HepG2 (cell line): Measurements from ENCODE around the gene RAD9A. TPM values are rescaled to one million over a fixed set of nuclear protein-coding genes. Genes with fewer than 3 reads are reported as not detected.
A peak's percentile ranks its signal among the peaks of the same experiment; 100 is the strongest.

Experiments
- AHDC1 ChIP-seq: sonication (generic); formaldehyde crosslinking; IDR thresholded peaks from 2 replicates; pipeline ENCODE4 v1.5.1; 2020; ENCODE audit warnings: mild to moderate bottlenecking, missing genetic modification reagents, borderline replicate concordance
- BRF2 ChIP-seq: sonication (generic); formaldehyde crosslinking; IDR thresholded peaks from 2 replicates; pipeline ENCODE4 v1.8.1; 2022; ENCODE audit warnings: mild to moderate bottlenecking, missing genetic modification reagents
- FOSL2 ChIP-seq: sonication (generic); formaldehyde crosslinking; IDR thresholded peaks from 2 replicates; pipeline ENCODE4 v1.4.0; 2020; ENCODE audit warnings: missing genetic modification reagents
- GTF2F1 ChIP-seq: fragments of 150-350 bp; IDR thresholded peaks from 2 replicates; pipeline ENCODE4 v1.6.1; 2014; ENCODE audit warnings: low read length
- HNRNPL ChIP-seq: fragments of 200-400 bp; formaldehyde crosslinking; IDR thresholded peaks from 2 replicates; pipeline ENCODE4 v1.6.1; 2017; ENCODE audit warnings: mild to moderate bottlenecking, low read depth, low read length
- JUN ChIP-seq: sonication (generic); formaldehyde crosslinking; IDR thresholded peaks from 2 replicates; pipeline ENCODE4 v1.4.0; 2020; ENCODE audit warnings: mild to moderate bottlenecking, missing genetic modification reagents
- MBD4 ChIP-seq: IDR thresholded peaks from 2 replicates; pipeline ENCODE4 v1.6.1; 2012; ENCODE audit warnings: low read length, inconsistent platforms, borderline replicate concordance
- MIXL1 ChIP-seq: IDR thresholded peaks from 2 replicates; pipeline ENCODE4 v1.6.1; 2016
- NFIC ChIP-seq: IDR thresholded peaks from 2 replicates; pipeline ENCODE4 v1.6.1; 2012; ENCODE audit warnings: mild to moderate bottlenecking, low read length, inconsistent platforms
- ONECUT2 ChIP-seq: sonication (generic); formaldehyde crosslinking; IDR thresholded peaks from 2 replicates; pipeline ENCODE4 v1.4.0; 2020; ENCODE audit warnings: missing genetic modification reagents
- PAF1 ChIP-seq: IDR thresholded peaks from 2 replicates; pipeline ENCODE4 v1.6.1; 2016; ENCODE audit warnings: missing genetic modification reagents, missing compliant biosample characterization
- PLRG1 ChIP-seq: fragments of 450-650 bp; conservative IDR thresholded peaks from 2 replicates; pipeline ENCODE4 v1.6.1; 2016
- POLR2G ChIP-seq: fragments of 200-400 bp; formaldehyde crosslinking; IDR thresholded peaks from 2 replicates; pipeline ENCODE4 v1.6.1; 2018; ENCODE audit warnings: mild to moderate bottlenecking, low read depth, low read length, moderate library complexity
- PRPF4 ChIP-seq: fragments of 200-400 bp; formaldehyde crosslinking; IDR thresholded peaks from 2 replicates; pipeline ENCODE4 v1.6.1; 2016; ENCODE audit warnings: low read length, low read depth; ENCODE audit not compliant: poor library complexity, severe bottlenecking
- RBAK ChIP-seq: sonication (generic); formaldehyde crosslinking; IDR thresholded peaks from 2 replicates; pipeline ENCODE4 v1.5.1; 2020; ENCODE audit warnings: mild to moderate bottlenecking, missing genetic modification reagents
- SNRNP70 ChIP-seq: fragments of 200-400 bp; formaldehyde crosslinking; IDR thresholded peaks from 2 replicates; pipeline ENCODE4 v1.6.1; 2017; ENCODE audit warnings: mild to moderate bottlenecking, low read depth, low read length, moderate library complexity
- SOX5 ChIP-seq: IDR thresholded peaks from 2 replicates; pipeline ENCODE4 v1.6.1; 2016; ENCODE audit warnings: borderline replicate concordance
- ZNF207 ChIP-seq: fragments of 450-650 bp; IDR thresholded peaks from 2 replicates; pipeline ENCODE4 v1.6.1; 2016; ENCODE audit warnings: antibody characterized with exemption, borderline replicate concordance
- ZNF337 ChIP-seq: sonication (generic); formaldehyde crosslinking; IDR thresholded peaks from 2 replicates; pipeline ENCODE4 v1.5.1; 2020; ENCODE audit warnings: missing genetic modification reagents, low read depth, mild to moderate bottlenecking, borderline replicate concordance
- ZNF556 ChIP-seq: sonication (generic); formaldehyde crosslinking; IDR thresholded peaks from 2 replicates; pipeline ENCODE4 v1.4.0; 2020; ENCODE audit warnings: mild to moderate bottlenecking, missing genetic modification reagents, borderline replicate concordance
- ZNF562 ChIP-seq: sonication (generic); formaldehyde crosslinking; IDR thresholded peaks from 2 replicates; pipeline ENCODE4 v1.8.0; 2022; ENCODE audit warnings: missing genetic modification reagents, borderline replicate concordance
- ZNF761 ChIP-seq: sonication (generic); formaldehyde crosslinking; conservative IDR thresholded peaks from 2 replicates; pipeline ENCODE4 v1.4.0; 2020; ENCODE audit warnings: mild to moderate bottlenecking, missing genetic modification reagents
- ZSCAN29 ChIP-seq: sonication (generic); formaldehyde crosslinking; conservative IDR thresholded peaks from 2 replicates; pipeline ENCODE4 v1.4.0; 2020; ENCODE audit warnings: mild to moderate bottlenecking, missing genetic modification reagents
- polyA plus RNA-seq, 8 experiments: library from polyadenylated mRNA; depleted of rRNA in 3 of 8; stranded (reverse) in 7 of 8; unstranded in 1 of 8; fragments of >200 nt; fragmentation: Illumina TruSeq in 4 of 8; extraction: Trizol in 4 of 8; gene quantifications; 2 replicates each; pipeline versions ENCODE4 v1.2.1 to v1.2.3, GENCODE V29; 2011 to 2016; ENCODE audit warnings: low read depth in 4 of 8, missing spikeins in 1 of 8, mixed read lengths in 1 of 8; ENCODE audit not compliant: insufficient read depth in 1 of 8
- total RNA-seq, 5 experiments: library from RNA; depleted of rRNA; stranded (reverse); fragments of >200 nt; fragmentation: Illumina TruSeq; extraction: Trizol; gene quantifications; 2 replicates each; pipeline ENCODE4 v1.2.3, GENCODE V29; 2016; ENCODE audit warnings: low read depth in 1 of 5
- TF ChIP-seq, protein P1 (sequence below): sonication (generic); formaldehyde crosslinking; IDR thresholded peaks from 2 replicates; pipeline ENCODE4 v1.4.0; 2020; ENCODE audit warnings: mild to moderate bottlenecking, missing genetic modification reagents

The RAD9A gene
- total and polyA plus RNA-seq, 2 of the 13 experiments (the other 11 are each of a cell fraction or from before 2014, with no cell fraction given) = 10.1 to 15.7 TPM

DNA sequence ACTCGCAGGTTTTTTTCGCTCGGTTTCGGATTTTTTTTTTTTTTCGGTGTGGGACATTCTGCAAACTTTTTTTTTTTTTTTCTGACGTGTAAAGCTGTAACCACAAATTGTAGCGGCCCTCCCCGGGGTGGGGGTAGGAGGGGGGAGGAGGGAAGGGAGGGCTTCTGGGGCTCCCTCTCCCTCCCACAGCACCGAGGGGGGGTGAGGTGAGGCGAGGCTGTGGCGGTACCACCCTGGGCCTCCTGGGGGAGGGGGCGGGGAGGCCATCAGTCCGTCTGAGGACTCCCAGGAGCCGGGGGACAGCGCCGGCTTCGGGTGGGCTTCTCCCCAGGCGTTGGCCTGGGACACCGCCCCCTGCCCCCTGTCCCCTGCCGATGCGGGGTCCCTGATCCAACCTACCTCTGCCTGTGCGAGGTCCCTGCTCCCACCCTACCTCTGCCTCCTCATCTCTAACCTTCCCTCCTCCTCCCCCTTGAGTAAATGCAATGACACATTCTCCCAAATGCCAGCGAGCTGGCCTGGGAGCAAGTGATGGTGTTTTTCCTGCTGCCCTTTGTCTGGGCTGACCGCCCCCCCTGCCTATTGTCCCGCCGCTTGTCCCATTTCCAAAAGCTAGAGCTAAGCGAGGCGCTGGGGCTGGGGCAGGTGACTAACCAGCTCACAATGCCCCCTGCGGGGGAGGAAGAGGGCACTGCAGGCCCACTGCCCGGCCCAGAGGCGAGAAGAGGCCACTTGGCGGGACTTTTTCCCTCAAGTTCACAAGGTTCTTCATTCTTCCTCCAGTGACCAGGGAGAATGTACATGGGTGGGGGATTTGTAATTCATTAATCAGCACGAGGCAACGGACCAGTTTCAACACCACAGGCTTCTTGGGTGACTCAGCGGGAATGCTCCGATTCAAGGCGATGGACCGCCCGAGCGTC, 17.9 kb upstream of the RAD9A start (continued):
- TF ChIP-seq PRPF4 = no peak
- peak; percentile 80; the same call in 1 of the 2 replicates for TF ChIP-seq HNRNPL
- TF ChIP-seq AHDC1 (CRISPR knock-in tag) = no peak
- TF ChIP-seq ZNF337 (CRISPR knock-in tag) = no peak
- no peak for TF ChIP-seq GTF2F1
- no peak for TF ChIP-seq ONECUT2 (CRISPR knock-in tag)
- TF ChIP-seq ZNF761 (CRISPR knock-in tag) = no peak
- TF ChIP-seq RBAK (CRISPR knock-in tag) = no peak
- TF ChIP-seq SNRNP70 = no peak
- TF ChIP-seq PAF1 (CRISPR knock-in tag) = no peak
- TF ChIP-seq MIXL1 = no peak
- no peak for TF ChIP-seq JUN (CRISPR knock-in tag)
- TF ChIP-seq NFIC = no peak
- TF ChIP-seq SOX5 = peak; percentile 69; the same call in 1 of the 2 replicates
- TF ChIP-seq MBD4 = no peak
- no peak for TF ChIP-seq ZNF562 (CRISPR knock-in tag)
- peak; percentile 76 for TF ChIP-seq FOSL2
- TF ChIP-seq POLR2G = no peak
- no peak for TF ChIP-seq PLRG1
- no peak for TF ChIP-seq ZSCAN29 (CRISPR knock-in tag)
- TF ChIP-seq BRF2 = no peak
- TF ChIP-seq, protein P1, sequence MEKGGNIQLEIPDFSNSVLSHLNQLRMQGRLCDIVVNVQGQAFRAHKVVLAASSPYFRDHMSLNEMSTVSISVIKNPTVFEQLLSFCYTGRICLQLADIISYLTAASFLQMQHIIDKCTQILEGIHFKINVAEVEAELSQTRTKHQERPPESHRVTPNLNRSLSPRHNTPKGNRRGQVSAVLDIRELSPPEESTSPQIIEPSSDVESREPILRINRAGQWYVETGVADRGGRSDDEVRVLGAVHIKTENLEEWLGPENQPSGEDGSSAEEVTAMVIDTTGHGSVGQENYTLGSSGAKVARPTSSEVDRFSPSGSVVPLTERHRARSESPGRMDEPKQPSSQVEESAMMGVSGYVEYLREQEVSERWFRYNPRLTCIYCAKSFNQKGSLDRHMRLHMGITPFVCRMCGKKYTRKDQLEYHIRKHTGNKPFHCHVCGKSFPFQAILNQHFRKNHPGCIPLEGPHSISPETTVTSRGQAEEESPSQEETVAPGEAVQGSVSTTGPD (CRISPR knock-in tag) = no peak
- TF ChIP-seq ZNF556 (CRISPR knock-in tag) = no peak
- no peak for TF ChIP-seq ZNF207
